Right lobe of liver (tissue), 4 donors: Measurements from ENCODE around the gene CDH13.

Source experiments
- CTCF ChIP-seq, 4 donors: fragments of 200-600 bp in 3 of 4; fragments of 450-650 bp in 1 of 4; IDR thresholded peaks; one replicate each; pipeline versions ENCODE4 v1.5.1 to v1.8.0; 2016 to 2022; ENCODE audit warnings: antibody characterized with exemption in 4 of 4, mild to moderate bottlenecking in 2 of 4
- POLR2A ChIP-seq: fragments of 450-650 bp; IDR thresholded peaks from one replicate; pipeline ENCODE4 v1.6.1; 2017; ENCODE audit warnings: antibody characterized with exemption, mild to moderate bottlenecking
- donor health status: DM: no; HTN: no; CAD: no.
- donor health status: DM: no; HTN: no; CAD: no.
- donor health status: DM: no; HTN: yes; CAD: no.

GRCh38 chr16:82808036-82808435 is 181.3 kb downstream of the CDH13 start:
- TF ChIP-seq CTCF (IDR thresholded peaks at IDR 0.05) (no peak), POLR2A (no peak)
